NB4 (cell line): Measurements from ENCODE around the gene HOMEZ.

Experiments
- POLR2A ChIP-seq: IDR thresholded peaks from 2 replicates; pipeline ENCODE4 v1.6.1; 2011; ENCODE audit warnings: mild to moderate bottlenecking; ENCODE audit not compliant: insufficient read length; ENCODE audit errors: extremely low read depth
- TF ChIP-seq, protein P1 (sequence below): IDR thresholded peaks from one replicate; pipeline ENCODE4 v1.5.1; 2012; ENCODE audit warnings: low read depth, low read length

DNA sequence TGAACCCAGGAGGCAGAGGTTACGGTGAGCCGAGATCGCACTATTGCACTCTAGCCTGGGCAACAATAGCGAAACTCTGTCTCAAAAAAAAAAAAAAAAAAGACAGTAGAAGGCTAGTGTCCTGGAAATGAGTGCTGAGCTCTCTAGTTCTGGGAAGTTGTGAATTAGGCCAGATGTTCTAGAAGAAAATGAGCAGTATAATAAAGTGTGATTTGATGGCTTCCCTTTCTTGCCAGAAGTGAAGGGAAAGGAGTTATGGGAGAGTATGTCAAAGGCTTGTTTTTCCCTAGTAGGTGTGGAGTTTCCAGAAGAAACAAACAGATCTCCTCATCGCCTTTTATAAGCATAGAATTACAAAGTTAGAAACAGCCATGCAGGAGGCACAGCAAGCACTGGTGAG, 27.7 kb downstream of the HOMEZ start:
- TF ChIP-seq, protein P1, sequence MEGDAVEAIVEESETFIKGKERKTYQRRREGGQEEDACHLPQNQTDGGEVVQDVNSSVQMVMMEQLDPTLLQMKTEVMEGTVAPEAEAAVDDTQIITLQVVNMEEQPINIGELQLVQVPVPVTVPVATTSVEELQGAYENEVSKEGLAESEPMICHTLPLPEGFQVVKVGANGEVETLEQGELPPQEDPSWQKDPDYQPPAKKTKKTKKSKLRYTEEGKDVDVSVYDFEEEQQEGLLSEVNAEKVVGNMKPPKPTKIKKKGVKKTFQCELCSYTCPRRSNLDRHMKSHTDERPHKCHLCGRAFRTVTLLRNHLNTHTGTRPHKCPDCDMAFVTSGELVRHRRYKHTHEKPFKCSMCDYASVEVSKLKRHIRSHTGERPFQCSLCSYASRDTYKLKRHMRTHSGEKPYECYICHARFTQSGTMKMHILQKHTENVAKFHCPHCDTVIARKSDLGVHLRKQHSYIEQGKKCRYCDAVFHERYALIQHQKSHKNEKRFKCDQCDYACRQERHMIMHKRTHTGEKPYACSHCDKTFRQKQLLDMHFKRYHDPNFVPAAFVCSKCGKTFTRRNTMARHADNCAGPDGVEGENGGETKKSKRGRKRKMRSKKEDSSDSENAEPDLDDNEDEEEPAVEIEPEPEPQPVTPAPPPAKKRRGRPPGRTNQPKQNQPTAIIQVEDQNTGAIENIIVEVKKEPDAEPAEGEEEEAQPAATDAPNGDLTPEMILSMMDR: no peak
- TF ChIP-seq POLR2A: no peak
